KMS-11 (cell line): Measurements from ENCODE around the gene PCED1A.

Experiments
- H2AFZ ChIP-seq: fragments of 200-600 bp; sonication (generic); 2 replicates; pipeline ENCODE4 v1.6.1; 2016; ENCODE audit warnings: antibody characterized with exemption, mixed run types, low read depth
- H3K27ac ChIP-seq: fragments of 200-600 bp; sonication (generic); 2 replicates; pipeline ENCODE4 v1.6.1; 2016; ENCODE audit warnings: mild to moderate bottlenecking, mixed run types
- H3K27me3 ChIP-seq: fragments of 200-600 bp; sonication (generic); 2 replicates; pipeline ENCODE4 v1.6.1; 2017; ENCODE audit warnings: mild to moderate bottlenecking, low read depth, mixed run types, moderate library complexity; ENCODE audit not compliant: insufficient read depth
- H3K36me3 ChIP-seq: fragments of 200-600 bp; sonication (generic); 2 replicates; pipeline ENCODE4 v1.6.1; 2017; ENCODE audit warnings: mild to moderate bottlenecking, mixed run types; ENCODE audit not compliant: insufficient read depth
- H3K4me1 ChIP-seq: fragments of 200-600 bp; sonication (generic); 2 replicates; pipeline ENCODE4 v1.6.1; 2016; ENCODE audit warnings: mild to moderate bottlenecking, low read depth, mixed run types; ENCODE audit not compliant: poor library complexity, severe bottlenecking
- H3K4me2 ChIP-seq: fragments of 200-600 bp; sonication (generic); 2 replicates; pipeline ENCODE4 v1.7.0; 2016; ENCODE audit warnings: mild to moderate bottlenecking, mixed run types
- H3K4me3 ChIP-seq: fragments of 200-600 bp; sonication (generic); IDR thresholded peaks from 2 replicates; pipeline ENCODE4 v1.6.1; 2017; ENCODE audit warnings: low read depth, low read length, mixed read lengths; ENCODE audit not compliant: insufficient read depth
- H3K79me2 ChIP-seq: fragments of 200-600 bp; sonication (generic); 2 replicates; pipeline ENCODE4 v1.6.1; 2016; ENCODE audit warnings: low read depth, mixed run types; ENCODE audit not compliant: insufficient read depth
- H3K9ac ChIP-seq: fragments of 200-600 bp; sonication (generic); 2 replicates; pipeline ENCODE4 v1.6.1; 2016; ENCODE audit warnings: mild to moderate bottlenecking, mixed run types
- H4K20me1 ChIP-seq: fragments of 200-600 bp; sonication (generic); 2 replicates; pipeline ENCODE4 v1.6.1; 2016; ENCODE audit warnings: mild to moderate bottlenecking, mixed run types; ENCODE audit not compliant: insufficient read depth
- TF ChIP-seq, protein P1 (sequence below): fragments of 200-600 bp; sonication (generic); conservative IDR thresholded peaks from 2 replicates; pipeline ENCODE4 v1.6.1; 2017; ENCODE audit warnings: low read depth, mild to moderate bottlenecking, antibody characterized with exemption, low read length, moderate library complexity, mixed read lengths

PCED1A gene

DNA sequence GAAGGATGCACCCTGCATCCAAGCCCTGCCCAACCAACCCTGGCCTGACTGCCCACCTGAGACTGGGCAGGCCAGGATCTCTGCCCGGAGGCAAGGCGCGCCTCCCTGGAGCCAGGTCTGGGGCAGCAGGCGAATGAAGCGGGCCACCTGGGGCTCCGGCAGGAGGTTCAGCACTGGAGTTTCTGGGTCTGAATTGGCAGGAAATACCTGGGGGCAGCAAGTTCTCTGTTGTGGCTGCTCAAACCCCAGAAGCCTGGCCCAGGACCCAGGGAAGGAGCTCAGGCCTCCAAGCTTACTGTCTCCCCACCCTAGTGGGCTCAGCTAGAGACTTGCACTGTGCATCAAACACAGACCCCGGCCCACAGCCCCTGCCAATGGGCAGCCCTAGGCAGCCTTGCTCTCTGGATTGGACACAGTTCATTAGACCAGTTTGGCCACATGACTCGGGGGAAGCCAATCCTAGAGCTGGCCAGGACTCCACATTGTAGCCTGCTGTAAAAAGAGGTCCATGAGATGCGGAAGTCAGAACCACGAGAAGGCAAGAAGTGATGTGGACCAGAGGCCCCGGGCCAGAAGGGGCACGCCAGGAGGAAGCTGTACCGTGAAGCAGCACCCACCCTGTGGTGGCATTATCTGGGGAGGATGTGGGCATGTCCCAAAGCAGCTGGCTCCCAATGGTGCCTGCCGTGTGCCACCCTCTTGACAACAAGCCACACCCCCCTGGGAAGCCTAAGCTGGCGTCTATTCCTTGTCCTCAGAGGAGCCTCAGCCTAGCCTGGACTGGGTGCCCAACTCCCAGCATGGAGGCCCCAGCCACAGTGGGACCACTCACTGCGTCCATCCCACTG, 43.1 kb downstream of the PCED1A start:
- H3K27ac ChIP-seq = no peak overlapping the region
- TF ChIP-seq, protein P1, sequence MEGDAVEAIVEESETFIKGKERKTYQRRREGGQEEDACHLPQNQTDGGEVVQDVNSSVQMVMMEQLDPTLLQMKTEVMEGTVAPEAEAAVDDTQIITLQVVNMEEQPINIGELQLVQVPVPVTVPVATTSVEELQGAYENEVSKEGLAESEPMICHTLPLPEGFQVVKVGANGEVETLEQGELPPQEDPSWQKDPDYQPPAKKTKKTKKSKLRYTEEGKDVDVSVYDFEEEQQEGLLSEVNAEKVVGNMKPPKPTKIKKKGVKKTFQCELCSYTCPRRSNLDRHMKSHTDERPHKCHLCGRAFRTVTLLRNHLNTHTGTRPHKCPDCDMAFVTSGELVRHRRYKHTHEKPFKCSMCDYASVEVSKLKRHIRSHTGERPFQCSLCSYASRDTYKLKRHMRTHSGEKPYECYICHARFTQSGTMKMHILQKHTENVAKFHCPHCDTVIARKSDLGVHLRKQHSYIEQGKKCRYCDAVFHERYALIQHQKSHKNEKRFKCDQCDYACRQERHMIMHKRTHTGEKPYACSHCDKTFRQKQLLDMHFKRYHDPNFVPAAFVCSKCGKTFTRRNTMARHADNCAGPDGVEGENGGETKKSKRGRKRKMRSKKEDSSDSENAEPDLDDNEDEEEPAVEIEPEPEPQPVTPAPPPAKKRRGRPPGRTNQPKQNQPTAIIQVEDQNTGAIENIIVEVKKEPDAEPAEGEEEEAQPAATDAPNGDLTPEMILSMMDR = no peak
- no peak overlapping the region for H3K4me2 ChIP-seq
- no peak overlapping the region for H3K4me3 ChIP-seq
- no peaks in the 10 kb centered on the region for H3K36me3 ChIP-seq
- no peaks in the 10 kb centered on the region for H3K4me1 ChIP-seq
- no peaks in the 10 kb centered on the region for H3K79me2 ChIP-seq
- H4K20me1 ChIP-seq = no peaks in the 10 kb centered on the region
- no peaks in the 10 kb centered on the region for H3K27me3 ChIP-seq
- H2AFZ ChIP-seq = no peak overlapping the region
- no peak overlapping the region for H3K9ac ChIP-seq

DNA sequence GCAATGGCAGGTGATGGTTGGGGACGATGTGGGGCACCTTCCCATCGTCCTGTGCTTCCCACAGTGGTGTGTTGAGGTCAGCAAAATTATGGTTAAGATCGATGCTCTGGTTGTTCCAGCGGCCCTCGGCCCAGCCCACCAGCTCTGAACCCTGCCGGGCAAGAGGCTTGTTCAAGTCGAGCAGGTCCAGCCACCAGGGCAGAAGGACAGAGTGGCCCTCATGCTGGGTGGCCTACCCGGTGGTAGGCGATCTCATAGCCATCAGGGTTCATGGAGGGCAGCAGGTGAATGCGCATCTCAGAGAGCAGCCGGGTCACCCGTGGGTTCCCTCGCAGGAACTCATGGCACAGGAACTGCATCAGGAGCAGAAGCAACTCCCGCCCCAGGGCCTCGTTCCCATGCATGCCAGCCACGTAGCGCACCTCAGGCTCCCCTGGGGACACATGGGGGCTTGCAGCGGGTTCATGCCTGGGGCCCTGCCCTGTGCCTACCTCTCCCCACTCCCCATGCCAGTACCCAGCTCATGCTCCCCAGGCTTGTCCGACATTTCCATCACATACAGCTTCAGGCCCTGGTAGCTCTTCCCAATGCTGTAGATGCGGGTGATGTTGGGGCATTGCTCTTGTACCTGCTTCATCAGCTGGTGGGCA, 44.3 kb downstream of the PCED1A start:
- Histone ChIP-seq H3K27ac (no peak overlapping the region), H3K79me2 (no peaks in the 10 kb centered on the region), H2AFZ (no peak overlapping the region), H3K4me1 (no peaks in the 10 kb centered on the region), H3K4me3 (no peak overlapping the region), H4K20me1 (no peaks in the 10 kb centered on the region), H3K4me2 (no peak overlapping the region), H3K27me3 (no peaks in the 10 kb centered on the region), H3K9ac (no peak overlapping the region), H3K36me3 (no peaks in the 10 kb centered on the region)
- TF ChIP-seq, protein P1 = no peak

DNA sequence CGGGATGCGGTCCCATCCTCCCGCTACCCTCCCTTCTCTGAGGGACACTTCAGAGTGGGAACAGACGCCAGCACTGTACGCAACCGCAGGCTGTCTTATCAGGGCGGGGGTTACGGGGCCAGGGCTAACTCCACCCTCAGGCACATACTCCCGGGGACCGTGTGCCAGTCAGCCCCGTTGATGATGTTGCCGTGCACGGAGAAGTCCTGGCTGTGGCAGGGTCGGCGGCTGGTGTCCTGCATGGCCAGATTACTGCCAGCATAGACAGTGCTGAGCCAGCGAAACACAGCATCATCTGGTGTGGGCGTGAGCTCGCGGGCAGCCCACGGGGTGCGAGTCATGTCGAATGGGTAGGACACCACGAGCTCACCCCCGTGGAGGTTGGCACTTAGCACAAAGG, 45.0 kb downstream of the PCED1A start:
- no peak overlapping the region for H3K9ac ChIP-seq
- TF ChIP-seq, protein P1 = no peak
- H3K4me2 ChIP-seq = no peak overlapping the region
- H2AFZ ChIP-seq = no peak overlapping the region
- H3K4me1 ChIP-seq = no peaks in the 10 kb centered on the region
- no peak overlapping the region for H3K27ac ChIP-seq
- H3K27me3 ChIP-seq = no peaks in the 10 kb centered on the region
- H3K79me2 ChIP-seq = no peaks in the 10 kb centered on the region
- no peaks in the 10 kb centered on the region for H3K36me3 ChIP-seq
- H4K20me1 ChIP-seq = no peaks in the 10 kb centered on the region
- no peak overlapping the region for H3K4me3 ChIP-seq

DNA sequence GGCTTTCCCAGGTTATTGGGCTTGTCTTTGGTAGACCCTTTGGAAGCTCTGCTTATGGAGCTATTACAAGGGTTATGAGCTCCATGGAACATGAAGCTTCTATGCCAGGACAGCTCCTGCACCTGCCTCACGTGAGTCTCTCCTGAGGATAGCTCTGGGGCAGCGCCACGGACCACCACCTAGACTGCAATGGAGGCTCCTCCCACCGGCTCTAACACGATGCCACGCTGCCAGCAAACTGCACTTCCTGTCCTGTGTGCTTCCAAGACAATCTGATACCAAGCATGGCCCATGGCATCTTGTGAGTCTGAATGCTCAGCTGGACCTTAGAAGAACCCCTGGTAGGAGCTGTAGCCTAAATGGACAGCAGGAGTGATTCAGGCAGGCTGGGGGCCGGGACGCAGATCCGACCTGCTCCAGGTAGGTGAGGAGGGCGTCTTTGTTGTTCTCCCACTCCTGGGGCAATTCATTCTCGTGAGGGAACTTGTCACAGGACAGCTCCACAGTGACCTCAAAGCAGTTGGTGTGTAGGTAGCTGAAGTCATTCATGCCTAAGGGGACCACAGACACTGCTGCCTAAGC, 45.5 kb downstream of the PCED1A start:
- Histone ChIP-seq H3K9ac (no peak overlapping the region), H3K4me3 (no peak overlapping the region), H3K27ac (no peak overlapping the region), H3K79me2 (no peaks in the 10 kb centered on the region), H3K36me3 (no peaks in the 10 kb centered on the region), H3K4me1 (no peaks in the 10 kb centered on the region), H3K27me3 (no peaks in the 10 kb centered on the region), H4K20me1 (no peaks in the 10 kb centered on the region), H3K4me2 (no peak overlapping the region), H2AFZ (no peak overlapping the region)
- TF ChIP-seq, protein P1 = no peak
